Measurements from ENCODE around the gene PDZK1IP1.

GRCh38 chr1:47229031-47229885 is 39.4 kb upstream of the PDZK1IP1 start:
- TF ChIP-seq CTCF (IDR thresholded peaks at IDR 0.05; ENCODE audit: extremely low read depth in 1 of 2, insufficient read depth in 1 of 2, low read depth in 1 of 2, low read length in 2 of 2) (no peak), EZH2 (IDR thresholded peaks at IDR 0.05; ENCODE audit: borderline replicate concordance, low read depth, low read length, severe bottlenecking) (no peak), POLR2A (IDR thresholded peaks at IDR 0.05; ENCODE audit: low read depth, low read length) (peak; percentile 23), MAX (IDR thresholded peaks at IDR 0.05; ENCODE audit: insufficient read depth, insufficient read length) (no peak), MYC (IDR thresholded peaks at IDR 0.05; ENCODE audit: low read depth, low read length) (no peak)
